Choroid plexus epithelial cell (primary cell): Measurements from ENCODE around the gene ATP6V1A.

Experiments used
- DNase-seq: peaks from one replicate; pipeline ENCODE4 v3.0.0-alpha.2; 2010; ENCODE audit warnings: low read depth
- H3K4me3 ChIP-seq: 2 replicates; pipeline ENCODE4 v1.5.1; 2011; ENCODE audit warnings: low read depth, mild to moderate bottlenecking, control low read depth, low read length, moderate library complexity
- CTCF ChIP-seq: conservative IDR thresholded peaks from 2 replicates; pipeline ENCODE4 v1.5.1; 2011; ENCODE audit warnings: low read depth, mild to moderate bottlenecking, control low read depth, inconsistent platforms, low read length, moderate library complexity

The ATP6V1A gene

GRCh38 chr3:113812854-113813253 is 66.0 kb downstream of the ATP6V1A start:
- no peak overlapping the region for H3K4me3 ChIP-seq
- no peak for TF ChIP-seq CTCF
- no peak for DNase-seq

GRCh38 chr3:113819866-113820265 is 73.0 kb downstream of the ATP6V1A start:
- no peak overlapping the region for H3K4me3 ChIP-seq
- DNase-seq = no peak
- no peak for TF ChIP-seq CTCF

- peak; percentile 34 for DNase-seq
- H3K4me3 ChIP-seq = no peak overlapping the region
- TF ChIP-seq CTCF = peak; percentile 47
These were observed 78.3 kb downstream of the ATP6V1A start for GRCh38 chr3:113825090-113825489.

- no peak overlapping the region for H3K4me3 ChIP-seq
- no peak for TF ChIP-seq CTCF
- no peak for DNase-seq
These were observed 81.8 kb downstream of the ATP6V1A start for GRCh38 chr3:113828600-113828999.

GRCh38 chr3:113829576-113830354 is 82.9 kb downstream of the ATP6V1A start:
- no peak overlapping the region for H3K4me3 ChIP-seq
- TF ChIP-seq CTCF = no peak
- no peak for DNase-seq

- DNase-seq = no peak
- no peak for TF ChIP-seq CTCF
- H3K4me3 ChIP-seq = no peak overlapping the region
These were observed 84.2 kb downstream of the ATP6V1A start for GRCh38 chr3:113831103-113831355.

GRCh38 chr3:113832477-113833164 is 85.8 kb downstream of the ATP6V1A start:
- no peak for DNase-seq
- H3K4me3 ChIP-seq = no peak overlapping the region
- TF ChIP-seq CTCF = no peak
